WTC11 (cell line): ENCODE measurements around the gene BPTF.

Experiments used
- ATF2 ChIP-seq: sonication (generic); formaldehyde crosslinking; IDR thresholded peaks from 2 replicates; pipeline ENCODE4 v1.8.1; 2022; ENCODE audit warnings: low read depth, missing genetic modification reagents, borderline replicate concordance
- ATF3 ChIP-seq: sonication (generic); formaldehyde crosslinking; conservative IDR thresholded peaks from 2 replicates; pipeline ENCODE4 v1.8.1; 2022; ENCODE audit warnings: mild to moderate bottlenecking, missing genetic modification reagents
- CTCF ChIP-seq: fragments of 200-600 bp; IDR thresholded peaks from 2 replicates; pipeline ENCODE4 v1.8.0; 2022; ENCODE audit warnings: antibody characterized with exemption
- E2F1 ChIP-seq: sonication (generic); formaldehyde crosslinking; IDR thresholded peaks from 2 replicates; pipeline ENCODE4 v1.8.0; 2022; ENCODE audit warnings: mild to moderate bottlenecking, missing genetic modification reagents
- E2F4 ChIP-seq: sonication (generic); formaldehyde crosslinking; IDR thresholded peaks from 2 replicates; pipeline ENCODE4 v1.8.1; 2022; ENCODE audit warnings: low read depth, mild to moderate bottlenecking, moderate library complexity, missing genetic modification reagents, borderline replicate concordance
- EMX1 ChIP-seq: fragments of 250-450 bp; sonication (Bioruptor Pico); IDR thresholded peaks from 2 replicates; pipeline ENCODE4 v1.8.0; 2021; ENCODE audit warnings: mild to moderate bottlenecking
- FOXK1 ChIP-seq: sonication (generic); formaldehyde crosslinking; IDR thresholded peaks from 2 replicates; pipeline ENCODE4 v1.8.0; 2022; ENCODE audit warnings: mild to moderate bottlenecking, moderate library complexity, missing genetic modification reagents
- HMGXB4 ChIP-seq: sonication (generic); formaldehyde crosslinking; IDR thresholded peaks from 2 replicates; pipeline ENCODE4 v1.8.1; 2023; ENCODE audit warnings: mild to moderate bottlenecking, moderate library complexity, missing genetic modification reagents
- NR1H2 ChIP-seq: sonication (generic); formaldehyde crosslinking; IDR thresholded peaks from 2 replicates; pipeline ENCODE4 v1.9.0; 2021; ENCODE audit warnings: mild to moderate bottlenecking, moderate library complexity, missing genetic modification reagents
- PRDM15 ChIP-seq: sonication (generic); formaldehyde crosslinking; IDR thresholded peaks from 2 replicates; pipeline ENCODE4 v1.8.0; 2022; ENCODE audit warnings: missing genetic modification reagents
- TEAD1 ChIP-seq: sonication (generic); formaldehyde crosslinking; IDR thresholded peaks from 2 replicates; pipeline ENCODE4 v1.8.0; 2022; ENCODE audit warnings: mild to moderate bottlenecking, missing genetic modification reagents
- USF2 ChIP-seq: sonication (generic); formaldehyde crosslinking; IDR thresholded peaks from 2 replicates; pipeline ENCODE4 v1.8.1; 2023; ENCODE audit warnings: mild to moderate bottlenecking, missing genetic modification reagents, moderate library complexity
- ZNF121 ChIP-seq: sonication (generic); formaldehyde crosslinking; IDR thresholded peaks from 2 replicates; pipeline ENCODE4 v1.8.0; 2023; ENCODE audit warnings: missing genetic modification reagents
- ZNF425 ChIP-seq: fragments of 250-450 bp; sonication (Bioruptor Pico); conservative IDR thresholded peaks from 2 replicates; pipeline ENCODE4 v1.9.0; 2021; ENCODE audit warnings: mild to moderate bottlenecking

- TF ChIP-seq ZNF425 (CRISPR knock-in tag) (no peak), ATF2 (CRISPR knock-in tag) (no peak), USF2 (CRISPR knock-in tag) (no peak), PRDM15 (no peak), CTCF (no peak), TEAD1 (CRISPR knock-in tag) (no peak), NR1H2 (no peak), EMX1 (CRISPR knock-in tag) (no peak), E2F1 (CRISPR knock-in tag) (no peak), FOXK1 (CRISPR knock-in tag) (no peak), HMGXB4 (no peak), ZNF121 (CRISPR knock-in tag) (no peak), ATF3 (no peak), E2F4 (CRISPR knock-in tag) (no peak)
These were observed 5.1 kb downstream of the BPTF start for GRCh38 chr17:67830440-67830839.
